Skeletal muscle satellite cell (primary cell): ENCODE data around the gene ZNF516.
A peak's percentile ranks its signal among the peaks of the same experiment; 100 is the strongest.

ENCODE experiments used
- H3K27me3 ChIP-seq: 2 replicates; pipeline ENCODE4 v1.7.0; 2013; ENCODE audit warnings: low read length; ENCODE audit not compliant: control insufficient read depth, insufficient read depth
- H3K36me3 ChIP-seq: 2 replicates; pipeline ENCODE4 v1.7.0; 2013; ENCODE audit warnings: mild to moderate bottlenecking, control low read depth, low read length; ENCODE audit not compliant: insufficient read depth
- H3K4me1 ChIP-seq: 2 replicates; pipeline ENCODE4 v1.7.0; 2013; ENCODE audit warnings: low read length; ENCODE audit not compliant: control insufficient read depth, insufficient read depth
- H3K4me2 ChIP-seq: 2 replicates; pipeline ENCODE4 v1.7.0; 2013; ENCODE audit warnings: mild to moderate bottlenecking, low read length
- H3K4me3 ChIP-seq: 2 replicates; pipeline ENCODE4 v1.7.0; 2013; ENCODE audit warnings: low read length
- H3K9ac ChIP-seq: 2 replicates; pipeline ENCODE4 v1.7.0; 2013; ENCODE audit warnings: mild to moderate bottlenecking, low read depth, low read length, moderate library complexity
- H3K9me3 ChIP-seq: replicated peaks from 2 replicates; pipeline ENCODE4 v1.7.0; 2013; ENCODE audit warnings: mild to moderate bottlenecking, control low read depth, low read length

The ZNF516 gene

GRCh38 chr18:76356666-76357065, 138.4 kb downstream of the ZNF516 start:
- Histone ChIP-seq H3K4me2 (no peak overlapping the region), H3K27me3 (no peaks in the 10 kb centered on the region), H3K4me3 (no peak overlapping the region), H3K9ac (no peak overlapping the region), H3K36me3 (peaks cover 12% of the 10 kb centered on the region), H3K9me3 (no peaks in the 10 kb centered on the region), H3K4me1 (peaks cover 12% of the 10 kb centered on the region)

GRCh38 chr18:76354348-76354747, 140.7 kb downstream of the ZNF516 start:
- H3K9ac ChIP-seq, result no peak overlapping the region
- no peak overlapping the region for H3K4me3 ChIP-seq
- peaks cover 5% of the 10 kb centered on the region for H3K36me3 ChIP-seq
- peaks cover 12% of the 10 kb centered on the region for H3K4me1 ChIP-seq
- H3K9me3 ChIP-seq, result no peaks in the 10 kb centered on the region
- H3K27me3 ChIP-seq, result no peaks in the 10 kb centered on the region
- no peak overlapping the region for H3K4me2 ChIP-seq

GRCh38 chr18:76353500-76353899, 141.5 kb downstream of the ZNF516 start:
- no peak overlapping the region for H3K4me3 ChIP-seq
- no peak overlapping the region for H3K4me2 ChIP-seq
- no peaks in the 10 kb centered on the region for H3K9me3 ChIP-seq
- peaks cover 14% of the 10 kb centered on the region for H3K4me1 ChIP-seq
- peaks cover 3% of the 10 kb centered on the region for H3K36me3 ChIP-seq
- H3K9ac ChIP-seq, result no peak overlapping the region
- no peaks in the 10 kb centered on the region for H3K27me3 ChIP-seq

GRCh38 chr18:76353046-76353445, 142.0 kb downstream of the ZNF516 start:
- no peaks in the 10 kb centered on the region for H3K27me3 ChIP-seq

GRCh38 chr18:76351961-76352581, 143.0 kb downstream of the ZNF516 start:
- no peaks in the 10 kb centered on the region for H3K27me3 ChIP-seq
- H3K9ac ChIP-seq, result no peak overlapping the region
- peaks cover 14% of the 10 kb centered on the region for H3K4me1 ChIP-seq
- no peak overlapping the region for H3K4me3 ChIP-seq
- H3K9me3 ChIP-seq, result no peaks in the 10 kb centered on the region
- peak overlapping the region; percentile 56 for H3K4me2 ChIP-seq
- no peaks in the 10 kb centered on the region for H3K36me3 ChIP-seq

More at GRCh38 chr18:76353046-76353445, 142.0 kb downstream of the ZNF516 start:
- peaks cover 3% of the 10 kb centered on the region for H3K36me3 ChIP-seq
- H3K4me3 ChIP-seq, result no peak overlapping the region
- no peaks in the 10 kb centered on the region for H3K9me3 ChIP-seq
- no peak overlapping the region for H3K4me2 ChIP-seq
- H3K9ac ChIP-seq, result no peak overlapping the region
- H3K4me1 ChIP-seq, result peaks cover 14% of the 10 kb centered on the region

GRCh38 chr18:76350134-76351025, 144.7 kb downstream of the ZNF516 start:
- Histone ChIP-seq H3K4me1 (peaks cover 14% of the 10 kb centered on the region), H3K9me3 (no peaks in the 10 kb centered on the region), H3K4me3 (no peak overlapping the region), H3K36me3 (no peaks in the 10 kb centered on the region), H3K4me2 (no peak overlapping the region), H3K27me3 (no peaks in the 10 kb centered on the region), H3K9ac (no peak overlapping the region)

- H3K27me3 ChIP-seq, result no peaks in the 10 kb centered on the region
- H3K4me2 ChIP-seq, result peak overlapping the region; percentile 75
- H3K36me3 ChIP-seq, result no peaks in the 10 kb centered on the region
- H3K9me3 ChIP-seq, result no peaks in the 10 kb centered on the region
- peaks cover 11% of the 10 kb centered on the region for H3K4me1 ChIP-seq
- H3K9ac ChIP-seq, result no peak overlapping the region
- peak overlapping the region; percentile 52 for H3K4me3 ChIP-seq
Measured at GRCh38 chr18:76349067-76349715, 145.9 kb downstream of the ZNF516 start.

GRCh38 chr18:76348267-76349066, 146.6 kb downstream of the ZNF516 start:
- no peaks in the 10 kb centered on the region for H3K36me3 ChIP-seq
- H3K4me1 ChIP-seq, result peaks cover 11% of the 10 kb centered on the region
- H3K4me3 ChIP-seq, result peak overlapping the region; percentile 52
- H3K9ac ChIP-seq, result no peak overlapping the region
- peak overlapping the region; percentile 75 for H3K4me2 ChIP-seq
- H3K27me3 ChIP-seq, result no peaks in the 10 kb centered on the region
- H3K9me3 ChIP-seq, result no peaks in the 10 kb centered on the region

- Histone ChIP-seq H3K27me3 (no peaks in the 10 kb centered on the region), H3K36me3 (no peaks in the 10 kb centered on the region), H3K9ac (no peak overlapping the region), H3K4me1 (peaks cover 9% of the 10 kb centered on the region), H3K4me2 (no peak overlapping the region), H3K9me3 (no peaks in the 10 kb centered on the region), H3K4me3 (no peak overlapping the region)
Measured at GRCh38 chr18:76347341-76347740, 147.7 kb downstream of the ZNF516 start.

GRCh38 chr18:76346490-76347130, 148.4 kb downstream of the ZNF516 start:
- Histone ChIP-seq H3K4me1 (peaks cover 2% of the 10 kb centered on the region), H3K36me3 (no peaks in the 10 kb centered on the region), H3K27me3 (no peaks in the 10 kb centered on the region), H3K4me2 (no peak overlapping the region), H3K9me3 (no peaks in the 10 kb centered on the region), H3K9ac (no peak overlapping the region), H3K4me3 (no peak overlapping the region)
